ENCODE results near the gene P4HB.

DNA sequence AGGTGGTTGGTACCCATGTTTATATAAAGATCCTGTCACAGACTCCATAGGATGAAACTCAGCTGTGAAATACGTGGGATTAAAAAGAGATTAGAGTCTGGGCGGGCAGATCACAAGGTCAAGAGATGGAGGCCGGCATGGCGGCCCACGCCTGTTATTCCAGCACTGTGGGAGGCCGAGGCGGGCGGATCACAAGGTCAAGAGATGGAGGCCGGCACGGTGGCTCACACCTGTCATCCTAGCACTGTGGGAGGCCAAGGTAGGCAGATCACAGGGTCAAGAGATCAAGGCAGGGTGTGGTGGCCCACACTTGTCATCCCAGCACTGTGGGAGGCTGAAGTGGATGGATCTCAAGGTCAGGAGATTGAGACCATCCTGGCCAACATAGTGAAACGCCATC is 35.1 kb upstream of the P4HB start:
- TF ChIP-seq, protein P1, sequence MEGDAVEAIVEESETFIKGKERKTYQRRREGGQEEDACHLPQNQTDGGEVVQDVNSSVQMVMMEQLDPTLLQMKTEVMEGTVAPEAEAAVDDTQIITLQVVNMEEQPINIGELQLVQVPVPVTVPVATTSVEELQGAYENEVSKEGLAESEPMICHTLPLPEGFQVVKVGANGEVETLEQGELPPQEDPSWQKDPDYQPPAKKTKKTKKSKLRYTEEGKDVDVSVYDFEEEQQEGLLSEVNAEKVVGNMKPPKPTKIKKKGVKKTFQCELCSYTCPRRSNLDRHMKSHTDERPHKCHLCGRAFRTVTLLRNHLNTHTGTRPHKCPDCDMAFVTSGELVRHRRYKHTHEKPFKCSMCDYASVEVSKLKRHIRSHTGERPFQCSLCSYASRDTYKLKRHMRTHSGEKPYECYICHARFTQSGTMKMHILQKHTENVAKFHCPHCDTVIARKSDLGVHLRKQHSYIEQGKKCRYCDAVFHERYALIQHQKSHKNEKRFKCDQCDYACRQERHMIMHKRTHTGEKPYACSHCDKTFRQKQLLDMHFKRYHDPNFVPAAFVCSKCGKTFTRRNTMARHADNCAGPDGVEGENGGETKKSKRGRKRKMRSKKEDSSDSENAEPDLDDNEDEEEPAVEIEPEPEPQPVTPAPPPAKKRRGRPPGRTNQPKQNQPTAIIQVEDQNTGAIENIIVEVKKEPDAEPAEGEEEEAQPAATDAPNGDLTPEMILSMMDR (conservative IDR thresholded peaks at IDR 0.05; ENCODE audit: low read length), result no peak
- TF ChIP-seq EZH2phosphoT487 (IDR thresholded peaks at IDR 0.05; ENCODE audit: borderline replicate concordance, low read depth, low read length), result no peak

Data from OCI-LY7 (cell line).